ENCODE measurements around the gene HMCN1.

The HMCN1 gene

DNA sequence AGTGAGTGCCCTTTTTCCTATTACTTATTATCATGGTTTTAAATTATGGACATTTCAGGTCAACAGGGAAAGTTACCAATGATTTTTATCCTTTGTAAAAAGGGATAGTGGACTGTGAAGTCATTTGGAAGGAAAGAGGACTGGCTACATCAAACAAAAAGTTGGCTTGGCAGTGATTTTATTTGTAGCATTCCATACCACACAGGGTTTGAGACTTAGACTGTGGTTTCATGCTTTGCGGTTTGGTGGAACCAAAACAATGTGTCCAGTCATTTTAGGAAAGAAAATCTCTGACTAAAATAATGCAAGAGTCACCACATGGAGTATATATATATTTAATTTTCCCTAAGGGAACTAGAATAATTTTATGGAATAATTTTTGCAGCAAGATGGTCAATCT, 239.5 kb downstream of the HMCN1 start:
- Histone ChIP-seq H3K27me3 (ENCODE audit: control insufficient read depth, insufficient read depth, low read length) (no peaks in the 10 kb centered on the region), H3K4me1 (ENCODE audit: control insufficient read depth, insufficient read depth, low read length) (no peaks in the 10 kb centered on the region; the same call in 1 of the 2 replicates), H3K36me3 (ENCODE audit: control insufficient read depth, insufficient read depth, low read length) (no peaks in the 10 kb centered on the region), H3K9me3 (ENCODE audit: control insufficient read depth, insufficient read depth, low read length) (no peaks in the 10 kb centered on the region), H3K4me3 (ENCODE audit: low read length) (no peak overlapping the region), H3K27ac (ENCODE audit: low read length) (no peak overlapping the region)
- no peak for DNase-seq (ENCODE audit: low read depth, low spot score)
- no CpG with 5 or more reads among the region's 1 CpG for WGBS (ENCODE audit: insufficient coverage, insufficient read length)

DNA sequence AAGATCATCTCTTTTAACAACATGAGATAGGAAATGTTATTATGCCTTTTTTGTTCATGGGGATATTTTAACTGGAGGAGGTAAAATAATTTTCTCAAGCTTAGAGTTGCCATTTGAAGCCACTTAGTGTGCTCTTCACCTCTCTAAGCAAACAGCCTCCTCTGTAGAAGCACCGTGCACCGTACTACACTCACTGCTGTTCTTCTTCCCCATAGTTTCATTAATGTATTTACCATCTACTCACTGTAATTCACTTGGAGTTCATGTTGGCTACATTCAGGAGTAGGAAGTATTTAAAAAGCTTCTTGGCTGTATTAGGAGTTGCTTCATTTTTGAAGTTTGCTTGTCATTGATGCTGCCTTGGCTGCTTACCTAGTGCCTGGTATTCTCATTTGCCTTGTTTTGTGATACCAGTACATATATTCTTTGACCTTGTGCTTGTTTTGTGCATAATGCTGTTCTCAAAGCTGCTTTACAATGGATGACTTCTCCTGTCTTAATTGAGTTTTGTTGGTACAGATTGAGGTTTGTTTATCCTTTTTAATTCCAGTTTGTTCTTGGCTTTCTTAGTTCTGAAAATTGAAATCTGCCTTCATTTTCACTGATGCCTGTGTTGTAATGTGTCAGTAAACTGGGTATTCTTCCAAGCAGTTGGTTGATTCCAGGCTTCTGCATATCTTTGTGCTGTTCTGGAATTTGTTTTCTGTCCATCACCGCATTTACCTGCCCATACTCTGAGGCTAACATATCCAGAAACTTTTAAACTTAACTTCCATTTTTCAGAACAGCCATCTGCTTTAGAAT, 240.4 kb downstream of the HMCN1 start:
- H3K9me3 ChIP-seq (ENCODE audit: control insufficient read depth, insufficient read depth, low read length), result no peaks in the 10 kb centered on the region
- WGBS (ENCODE audit: insufficient coverage, insufficient read length), result no CpG with 5 or more reads among the region's 3 CpGs

DNA sequence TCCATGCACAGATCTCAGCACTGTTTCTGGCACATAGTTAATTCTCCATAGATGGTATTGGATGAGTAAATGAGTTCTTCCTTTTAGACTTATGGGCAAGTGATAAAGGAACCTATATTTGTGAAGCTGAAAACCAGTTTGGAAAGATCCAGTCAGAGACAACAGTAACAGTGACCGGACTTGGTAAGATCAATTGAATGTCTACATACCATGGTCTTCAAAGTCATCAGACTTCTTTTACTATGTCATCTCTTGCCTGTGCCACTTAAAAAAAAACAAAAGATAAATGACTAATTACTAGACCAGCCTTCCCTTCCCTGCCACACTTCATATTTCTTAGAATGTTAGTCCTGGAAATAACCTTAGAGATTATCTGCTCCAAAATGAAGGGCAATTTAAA, 246.7 kb downstream of the HMCN1 start:
- Histone ChIP-seq H3K9me3 (ENCODE audit: control insufficient read depth, insufficient read depth, low read length) (no peaks in the 10 kb centered on the region), H3K27ac (ENCODE audit: low read length) (no peak overlapping the region), H3K27me3 (ENCODE audit: control insufficient read depth, insufficient read depth, low read length) (no peaks in the 10 kb centered on the region), H3K36me3 (ENCODE audit: control insufficient read depth, insufficient read depth, low read length) (no peaks in the 10 kb centered on the region), H3K4me3 (ENCODE audit: low read length) (no peak overlapping the region), H3K4me1 (ENCODE audit: control insufficient read depth, insufficient read depth, low read length) (no peaks in the 10 kb centered on the region; the same call in 1 of the 2 replicates)
- no CpG with 5 or more reads among the region's 1 CpG for WGBS (ENCODE audit: insufficient coverage, insufficient read length)
- no peak for DNase-seq (ENCODE audit: low read depth, low spot score)

More for the DNA sequence above, 240.4 kb downstream of the HMCN1 start:
- H3K27ac ChIP-seq (ENCODE audit: low read length), result no peak overlapping the region
- H3K4me1 ChIP-seq (ENCODE audit: control insufficient read depth, insufficient read depth, low read length), result no peaks in the 10 kb centered on the region; the same call in 1 of the 2 replicates
- no peaks in the 10 kb centered on the region for H3K27me3 ChIP-seq (ENCODE audit: control insufficient read depth, insufficient read depth, low read length)
- DNase-seq (ENCODE audit: low read depth, low spot score), result no peak
- no peaks in the 10 kb centered on the region for H3K36me3 ChIP-seq (ENCODE audit: control insufficient read depth, insufficient read depth, low read length)
- H3K4me3 ChIP-seq (ENCODE audit: low read length), result no peak overlapping the region

DNA sequence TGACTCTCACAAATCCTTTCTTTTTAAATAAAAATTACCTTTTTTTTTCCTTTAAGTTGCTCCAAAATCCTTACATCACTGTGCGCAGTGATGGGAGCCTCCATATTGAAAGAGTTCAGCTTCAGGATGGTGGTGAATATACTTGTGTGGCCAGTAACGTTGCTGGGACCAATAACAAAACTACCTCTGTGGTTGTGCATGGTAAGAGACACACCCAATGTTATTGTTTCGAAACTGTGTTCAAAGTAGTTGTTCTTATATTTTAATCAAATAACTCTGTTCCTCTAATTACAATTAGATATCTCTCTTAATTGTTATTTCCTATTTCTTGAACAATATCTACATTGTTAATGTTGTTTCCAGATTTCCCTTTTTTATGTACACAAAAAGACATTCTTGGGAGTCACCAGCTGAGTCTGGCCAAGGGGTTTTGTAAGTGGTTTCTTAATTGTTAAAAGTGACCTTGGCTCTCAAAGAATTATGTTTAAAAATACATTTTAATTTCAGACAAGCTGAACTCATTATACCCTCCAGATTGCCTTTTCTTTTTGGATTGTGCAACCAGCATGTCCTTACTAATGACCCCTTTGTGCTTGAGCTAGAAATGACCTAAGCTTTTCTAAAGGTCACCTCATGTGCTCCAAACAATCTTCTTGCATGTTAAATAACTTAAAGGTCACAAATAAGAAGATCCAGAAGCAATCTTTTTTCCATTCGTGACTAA, 250.1 kb downstream of the HMCN1 start:
- no peaks in the 10 kb centered on the region for H3K9me3 ChIP-seq (ENCODE audit: control insufficient read depth, insufficient read depth, low read length)
- no peaks in the 10 kb centered on the region for H3K27me3 ChIP-seq (ENCODE audit: control insufficient read depth, insufficient read depth, low read length)
- no peak overlapping the region for H3K27ac ChIP-seq (ENCODE audit: low read length)
- H3K36me3 ChIP-seq (ENCODE audit: control insufficient read depth, insufficient read depth, low read length), result no peaks in the 10 kb centered on the region
- no peak for DNase-seq (ENCODE audit: low read depth, low spot score)
- no peak overlapping the region for H3K4me3 ChIP-seq (ENCODE audit: low read length)
- WGBS (ENCODE audit: insufficient coverage, insufficient read length), result no CpG with 5 or more reads among the region's 4 CpGs
- no peaks in the 10 kb centered on the region for H3K4me1 ChIP-seq (ENCODE audit: control insufficient read depth, insufficient read depth, low read length)

DNA sequence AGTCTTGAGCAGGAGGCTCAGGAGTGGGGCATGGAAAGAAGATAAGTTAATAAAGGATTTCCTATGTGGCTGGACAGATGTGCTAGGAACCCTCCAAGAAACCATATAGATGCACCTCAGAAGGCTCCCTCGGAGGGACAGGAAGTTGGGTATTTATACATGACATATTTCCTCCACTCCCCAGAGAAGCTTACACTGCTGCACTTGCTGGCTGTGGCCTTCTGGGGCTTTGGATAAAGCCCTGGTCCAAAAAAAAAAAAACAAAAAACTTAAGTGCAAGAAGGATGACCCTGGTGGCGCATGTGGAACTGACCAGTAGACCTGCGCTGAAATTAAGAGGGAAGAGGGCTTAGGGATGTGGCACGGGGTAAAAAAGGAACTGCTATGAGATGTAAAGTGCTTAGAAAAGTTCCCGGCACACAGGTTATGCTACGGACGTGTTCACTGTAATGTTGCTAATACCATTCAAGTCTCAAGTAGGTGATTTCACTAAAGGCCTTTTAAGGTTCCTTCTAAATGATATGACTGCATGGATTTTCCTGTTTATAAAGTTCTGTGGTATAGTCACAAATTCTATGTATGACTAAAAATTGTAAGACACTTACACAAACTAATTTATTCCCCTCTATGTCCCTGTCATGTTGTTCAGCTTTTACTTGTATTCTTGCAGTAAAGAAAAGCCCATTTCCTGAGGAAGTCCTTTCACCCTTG, 253.6 kb downstream of the HMCN1 start:
- no peaks in the 10 kb centered on the region for H3K9me3 ChIP-seq (ENCODE audit: control insufficient read depth, insufficient read depth, low read length)
- no peaks in the 10 kb centered on the region for H3K27me3 ChIP-seq (ENCODE audit: control insufficient read depth, insufficient read depth, low read length)
- no peaks in the 10 kb centered on the region for H3K36me3 ChIP-seq (ENCODE audit: control insufficient read depth, insufficient read depth, low read length)
- no CpG with 5 or more reads among the region's 7 CpGs for WGBS (ENCODE audit: insufficient coverage, insufficient read length)
- no peaks in the 10 kb centered on the region for H3K4me1 ChIP-seq (ENCODE audit: control insufficient read depth, insufficient read depth, low read length)
- H3K4me3 ChIP-seq (ENCODE audit: low read length), result no peak overlapping the region
- no peak overlapping the region for H3K27ac ChIP-seq (ENCODE audit: low read length)
- no peak for DNase-seq (ENCODE audit: low read depth, low spot score)

DNA sequence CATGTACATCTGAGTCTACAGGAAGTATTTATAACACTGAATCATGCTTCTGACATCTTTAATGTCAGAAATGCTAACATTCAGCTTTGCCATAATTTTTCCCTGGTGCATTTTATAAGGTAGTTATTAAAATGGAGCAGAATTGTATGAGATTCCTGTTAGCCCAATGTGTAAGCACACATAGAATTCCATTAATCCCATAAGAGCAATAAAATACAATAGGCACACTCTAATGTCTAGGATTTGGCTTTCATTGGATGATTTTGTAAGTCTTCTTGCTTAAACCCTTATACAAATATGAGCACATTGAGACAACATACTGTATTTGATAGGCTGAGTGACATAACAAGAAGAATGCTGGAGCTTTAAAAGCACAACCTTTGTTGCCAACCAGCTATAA, 256.4 kb downstream of the HMCN1 start:
- DNase-seq (ENCODE audit: low read depth, low spot score), result no peak
- Histone ChIP-seq H3K4me1 (ENCODE audit: control insufficient read depth, insufficient read depth, low read length) (no peaks in the 10 kb centered on the region), H3K27ac (ENCODE audit: low read length) (no peak overlapping the region)

DNA sequence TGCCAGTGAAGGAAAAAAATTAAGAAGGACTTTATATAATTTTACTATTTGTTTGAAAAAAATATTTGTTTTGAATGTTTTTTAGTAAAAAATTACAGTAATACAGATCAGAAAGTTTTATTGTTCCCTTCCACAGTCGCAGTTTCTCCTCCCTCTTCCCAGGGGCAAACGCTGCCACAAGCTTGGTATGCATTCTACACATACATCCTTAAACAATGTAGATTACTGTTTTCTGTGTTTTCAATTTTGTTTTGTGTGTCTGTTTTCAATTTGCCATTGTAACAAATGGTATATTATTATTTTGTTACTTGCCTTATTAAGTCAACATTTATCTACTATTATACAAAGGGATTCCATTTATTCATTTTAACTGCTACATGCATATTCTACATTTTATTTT, 257.1 kb downstream of the HMCN1 start:
- Histone ChIP-seq H3K9me3 (ENCODE audit: control insufficient read depth, insufficient read depth, low read length) (no peaks in the 10 kb centered on the region), H3K27ac (ENCODE audit: low read length) (no peak overlapping the region), H3K4me1 (ENCODE audit: control insufficient read depth, insufficient read depth, low read length) (no peaks in the 10 kb centered on the region), H3K4me3 (ENCODE audit: low read length) (no peak overlapping the region), H3K36me3 (ENCODE audit: control insufficient read depth, insufficient read depth, low read length) (no peaks in the 10 kb centered on the region; the same call in 1 of the 2 replicates), H3K27me3 (ENCODE audit: control insufficient read depth, insufficient read depth, low read length) (no peaks in the 10 kb centered on the region)
- no peak for DNase-seq (ENCODE audit: low read depth, low spot score)
- WGBS (ENCODE audit: insufficient coverage, insufficient read length), result no CpG with 5 or more reads among the region's 2 CpGs

More for the DNA sequence above, 256.4 kb downstream of the HMCN1 start:
- H3K4me3 ChIP-seq (ENCODE audit: low read length), result no peak overlapping the region
- H3K9me3 ChIP-seq (ENCODE audit: control insufficient read depth, insufficient read depth, low read length), result no peaks in the 10 kb centered on the region
- H3K36me3 ChIP-seq (ENCODE audit: control insufficient read depth, insufficient read depth, low read length), result no peaks in the 10 kb centered on the region; the same call in 1 of the 2 replicates
- H3K27me3 ChIP-seq (ENCODE audit: control insufficient read depth, insufficient read depth, low read length), result no peaks in the 10 kb centered on the region

DNA sequence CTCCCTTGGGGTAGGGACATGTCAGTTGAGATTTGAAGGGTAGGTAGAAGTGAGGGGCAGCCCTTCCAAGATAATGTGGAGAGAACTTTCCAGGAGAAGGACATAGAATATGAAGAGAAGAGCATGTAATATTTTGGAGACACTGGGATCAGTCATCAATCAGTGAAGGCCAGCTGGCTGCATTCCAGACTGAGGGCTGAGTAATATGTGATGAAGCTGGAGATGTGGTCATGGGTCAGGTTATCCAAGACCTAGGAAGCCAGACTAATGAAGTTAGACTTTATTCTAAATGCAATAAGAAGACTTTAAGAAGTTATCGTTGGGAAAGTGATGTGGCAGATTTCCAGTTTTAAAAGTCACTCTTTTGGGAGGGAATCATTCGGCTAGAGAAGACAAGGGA, 262.0 kb downstream of the HMCN1 start:
- no peak overlapping the region for H3K4me3 ChIP-seq (ENCODE audit: low read length)
- H3K9me3 ChIP-seq (ENCODE audit: control insufficient read depth, insufficient read depth, low read length), result no peaks in the 10 kb centered on the region
- no peaks in the 10 kb centered on the region; the same call in 1 of the 2 replicates for H3K36me3 ChIP-seq (ENCODE audit: control insufficient read depth, insufficient read depth, low read length)
- H3K4me1 ChIP-seq (ENCODE audit: control insufficient read depth, insufficient read depth, low read length), result no peaks in the 10 kb centered on the region
- no peaks in the 10 kb centered on the region for H3K27me3 ChIP-seq (ENCODE audit: control insufficient read depth, insufficient read depth, low read length)
- WGBS (ENCODE audit: insufficient coverage, insufficient read length), result no CpG with 5 or more reads among the region's 2 CpGs
- no peak overlapping the region for H3K27ac ChIP-seq (ENCODE audit: low read length)
- DNase-seq (ENCODE audit: low read depth, low spot score), result no peak

DNA sequence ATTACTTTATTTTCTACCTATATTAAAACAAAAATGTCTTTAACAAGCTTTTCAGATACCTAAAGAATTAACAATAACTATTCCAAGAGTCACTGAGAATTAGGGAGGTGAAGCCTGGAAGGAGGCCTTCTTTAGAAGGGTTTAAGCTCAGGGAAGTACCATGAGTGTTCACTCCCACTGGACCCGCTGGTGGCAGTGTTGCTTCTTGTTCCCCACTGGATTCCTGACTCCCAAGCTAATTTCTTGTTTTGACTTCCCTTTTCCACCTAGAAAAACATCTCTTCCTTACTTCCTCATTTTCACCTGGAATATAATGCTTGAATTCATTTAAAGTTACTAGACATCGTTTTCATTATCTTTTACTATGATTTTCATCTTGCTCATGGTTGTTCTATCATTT, 264.2 kb downstream of the HMCN1 start:
- H3K9me3 ChIP-seq (ENCODE audit: control insufficient read depth, insufficient read depth, low read length), result no peaks in the 10 kb centered on the region
- no peaks in the 10 kb centered on the region for H3K27me3 ChIP-seq (ENCODE audit: control insufficient read depth, insufficient read depth, low read length)
- no peaks in the 10 kb centered on the region; the same call in 1 of the 2 replicates for H3K36me3 ChIP-seq (ENCODE audit: control insufficient read depth, insufficient read depth, low read length)
- no peaks in the 10 kb centered on the region for H3K4me1 ChIP-seq (ENCODE audit: control insufficient read depth, insufficient read depth, low read length)
- no peak overlapping the region for H3K4me3 ChIP-seq (ENCODE audit: low read length)
- no CpG with 5 or more reads among the region's 2 CpGs for WGBS (ENCODE audit: insufficient coverage, insufficient read length)
- H3K27ac ChIP-seq (ENCODE audit: low read length), result no peak overlapping the region
- DNase-seq (ENCODE audit: low read depth, low spot score), result no peak

DNA sequence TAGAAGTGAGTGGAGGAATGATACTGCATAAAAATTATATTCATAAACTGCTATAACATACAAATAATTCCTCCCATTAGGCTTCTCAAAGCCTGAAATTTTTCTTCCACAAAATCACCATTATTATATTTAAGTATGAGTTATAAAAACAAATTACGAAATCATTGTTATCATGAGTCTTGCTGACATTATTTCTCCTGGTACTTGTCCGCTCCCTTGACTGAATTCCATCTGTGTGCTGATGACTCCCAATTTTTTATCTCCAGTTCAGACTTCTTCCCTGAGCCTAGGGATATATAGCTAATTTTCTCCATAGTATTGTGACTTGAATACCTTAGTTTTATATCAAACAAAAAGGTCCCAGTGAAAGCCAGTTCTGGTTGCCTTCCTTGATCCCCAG, 268.2 kb downstream of the HMCN1 start:
- H3K4me3 ChIP-seq (ENCODE audit: low read length), result no peak overlapping the region
- H3K27ac ChIP-seq (ENCODE audit: low read length), result no peak overlapping the region
- no CpG with 5 or more reads among the region's 2 CpGs for WGBS (ENCODE audit: insufficient coverage, insufficient read length)
- no peaks in the 10 kb centered on the region for H3K9me3 ChIP-seq (ENCODE audit: control insufficient read depth, insufficient read depth, low read length)
- no peak for DNase-seq (ENCODE audit: low read depth, low spot score)
- H3K4me1 ChIP-seq (ENCODE audit: control insufficient read depth, insufficient read depth, low read length), result no peaks in the 10 kb centered on the region
- no peaks in the 10 kb centered on the region for H3K27me3 ChIP-seq (ENCODE audit: control insufficient read depth, insufficient read depth, low read length)
- no peaks in the 10 kb centered on the region for H3K36me3 ChIP-seq (ENCODE audit: control insufficient read depth, insufficient read depth, low read length)

Measured in iPS DF 6.9 (cell line).